ENCODE measurements around the gene ACTR2.
"Not testable (repeated sequence)": the region's sequence is repeated elsewhere in the genome, so short reads cannot be mapped to it uniquely, and the experiment has no call there.

ACTR2 gene

GRCh38 chr2:65313126-65313953 lies 85.7 kb downstream of the ACTR2 start:
- DNase-seq (ENCODE audit: low read depth, low spot score) = no peak

GRCh38 chr2:65313954-65314256 lies 86.3 kb downstream of the ACTR2 start:
- DNase-seq (ENCODE audit: low read depth, low spot score) = no peak

- DNase-seq (ENCODE audit: low read depth, low spot score) = no peak
Measured at GRCh38 chr2:65314801-65315441, 87.3 kb downstream of the ACTR2 start.

GRCh38 chr2:65316072-65316471 lies 88.4 kb downstream of the ACTR2 start:
- no peak for DNase-seq (ENCODE audit: low read depth, low spot score)

- DNase-seq (ENCODE audit: low read depth, low spot score) = not testable (repeated sequence)
Measured at GRCh38 chr2:65317351-65317750, 89.7 kb downstream of the ACTR2 start.

- DNase-seq (ENCODE audit: low read depth, low spot score) = no peak
Measured at GRCh38 chr2:65317841-65318240, 90.2 kb downstream of the ACTR2 start.

- DNase-seq (ENCODE audit: low read depth, low spot score) = no peak
Measured at GRCh38 chr2:65319072-65319673, 91.5 kb downstream of the ACTR2 start.

GRCh38 chr2:65319674-65320041 lies 92.0 kb downstream of the ACTR2 start:
- no peak for DNase-seq (ENCODE audit: low read depth, low spot score)

- no peak for DNase-seq (ENCODE audit: low read depth, low spot score)
Measured at GRCh38 chr2:65320042-65320725, 92.6 kb downstream of the ACTR2 start.
